Mammary epithelial cell (primary cell): Measurements from ENCODE around the gene ITPR2.

ENCODE experiments used
- EZH2 ChIP-seq: IDR thresholded peaks from 2 replicates; pipeline ENCODE4 v1.6.1; 2012; ENCODE audit warnings: low read length, inconsistent platforms, borderline replicate concordance
- TF ChIP-seq, protein P1 (sequence below), 2 donors: IDR thresholded peaks in 1 of 2; conservative IDR thresholded peaks in 1 of 2; 2 replicates each; pipeline ENCODE4 v1.5.1; 2011 to 2012; ENCODE audit warnings: inconsistent platforms in 2 of 2, low read length in 2 of 2, mild to moderate bottlenecking in 2 of 2, control low read depth in 1 of 2, low read depth in 1 of 2; ENCODE audit not compliant: insufficient read depth in 1 of 2; ENCODE audit errors: extremely low read depth in 1 of 2

DNA sequence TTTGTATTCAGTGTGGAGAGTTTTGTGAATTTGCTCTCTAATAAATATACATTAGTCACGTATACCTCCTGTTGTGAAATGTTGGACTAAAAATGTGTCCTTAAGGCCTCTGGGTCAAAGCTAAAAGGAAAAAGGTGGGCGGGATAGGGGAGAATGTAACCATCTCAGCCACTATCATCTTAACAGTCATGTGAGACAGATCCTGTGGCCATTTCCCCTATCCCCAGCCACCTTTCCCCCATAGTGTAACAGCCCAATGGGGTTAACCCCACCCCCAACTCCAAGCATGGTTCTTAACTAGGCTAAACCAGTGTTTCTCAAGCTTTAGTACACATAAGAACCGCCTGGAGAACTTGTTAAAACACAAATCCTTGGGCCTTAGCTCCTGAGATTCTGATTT is 6.5 kb upstream of the ITPR2 start:
- TF ChIP-seq, protein P1, sequence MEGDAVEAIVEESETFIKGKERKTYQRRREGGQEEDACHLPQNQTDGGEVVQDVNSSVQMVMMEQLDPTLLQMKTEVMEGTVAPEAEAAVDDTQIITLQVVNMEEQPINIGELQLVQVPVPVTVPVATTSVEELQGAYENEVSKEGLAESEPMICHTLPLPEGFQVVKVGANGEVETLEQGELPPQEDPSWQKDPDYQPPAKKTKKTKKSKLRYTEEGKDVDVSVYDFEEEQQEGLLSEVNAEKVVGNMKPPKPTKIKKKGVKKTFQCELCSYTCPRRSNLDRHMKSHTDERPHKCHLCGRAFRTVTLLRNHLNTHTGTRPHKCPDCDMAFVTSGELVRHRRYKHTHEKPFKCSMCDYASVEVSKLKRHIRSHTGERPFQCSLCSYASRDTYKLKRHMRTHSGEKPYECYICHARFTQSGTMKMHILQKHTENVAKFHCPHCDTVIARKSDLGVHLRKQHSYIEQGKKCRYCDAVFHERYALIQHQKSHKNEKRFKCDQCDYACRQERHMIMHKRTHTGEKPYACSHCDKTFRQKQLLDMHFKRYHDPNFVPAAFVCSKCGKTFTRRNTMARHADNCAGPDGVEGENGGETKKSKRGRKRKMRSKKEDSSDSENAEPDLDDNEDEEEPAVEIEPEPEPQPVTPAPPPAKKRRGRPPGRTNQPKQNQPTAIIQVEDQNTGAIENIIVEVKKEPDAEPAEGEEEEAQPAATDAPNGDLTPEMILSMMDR (conservative IDR thresholded peaks at IDR 0.05 in 1 of 2, IDR thresholded peaks at IDR 0.05 in 1 of 2; ENCODE audit: extremely low read depth in 1 of 2, insufficient read depth in 1 of 2, low read depth in 1 of 2, low read length in 2 of 2), result no peak
- no peak for TF ChIP-seq EZH2
